AML-193 (cell line): ENCODE data around the gene SUMO1.
"Not testable (repeated sequence)": the region's sequence is repeated elsewhere in the genome, so short reads cannot be mapped to it uniquely, and the experiment has no call there.

Source experiments
- DNase-seq, 2 experiments: peaks; one replicate each; lab custom pipeline; 2025; lab: John Stamatoyannopoulos, UW

Gene SUMO1

GRCh38 chr2:202238234-202239197, at the start of gene SUMO1:
Gene SUMO1, minus strand, starts transcription at chr2:202238597. Its CDS starts 146 bp downstream, at chr2:202238451.
- peak; percentile 68 to 70 for DNase-seq

- DNase-seq, result no peak
Observed at GRCh38 chr2:202286595-202286994, 48.2 kb upstream of the SUMO1 start.

GRCh38 chr2:202278944-202279343, 40.5 kb upstream of the SUMO1 start:
- peak; percentile 19 to 26 for DNase-seq

GRCh38 chr2:202278036-202278760, 39.8 kb upstream of the SUMO1 start:
- no peak for DNase-seq

GRCh38 chr2:202276078-202276720, 37.8 kb upstream of the SUMO1 start:
- not testable (repeated sequence) for DNase-seq

GRCh38 chr2:202270487-202270886, 32.1 kb upstream of the SUMO1 start:
- DNase-seq, result no peak

GRCh38 chr2:202269585-202269984, 31.2 kb upstream of the SUMO1 start:
- peak; percentile 17 to 63 for DNase-seq

GRCh38 chr2:202267495-202267894, 29.1 kb upstream of the SUMO1 start:
- DNase-seq, result peak in 1 of 2 experiments; percentile 15

- DNase-seq, result peak; percentile 93 to 95
Observed at GRCh38 chr2:202265467-202266277, 27.3 kb upstream of the SUMO1 start, which contains the start of gene NOP58. Gene NOP58, plus strand, starts transcription at chr2:202265763. Its CDS starts 179 bp downstream, at chr2:202265942.

GRCh38 chr2:202261531-202261930, 23.1 kb upstream of the SUMO1 start:
- DNase-seq, result no peak

- no peak for DNase-seq
Observed at GRCh38 chr2:202251494-202251893, 13.1 kb upstream of the SUMO1 start.

GRCh38 chr2:202249521-202250253, 11.3 kb upstream of the SUMO1 start:
- DNase-seq, result no peak

GRCh38 chr2:202247710-202248109, 9.3 kb upstream of the SUMO1 start:
- not testable (repeated sequence) for DNase-seq

GRCh38 chr2:202237787-202238233, 587 bp downstream of the SUMO1 start:
- DNase-seq, result peak in 1 of 2 experiments; percentile 26

GRCh38 chr2:202221873-202222272, 16.5 kb downstream of the SUMO1 start:
- DNase-seq, result no peak

- DNase-seq, result no peak
Observed at GRCh38 chr2:202215179-202215578, 23.2 kb downstream of the SUMO1 start.

- no peak for DNase-seq
Observed at GRCh38 chr2:202208526-202208925, 29.9 kb downstream of the SUMO1 start.

- no peak for DNase-seq
Observed at GRCh38 chr2:202204855-202205254, 33.5 kb downstream of the SUMO1 start.

- DNase-seq, result no peak
Observed at GRCh38 chr2:202203348-202203747, 35.0 kb downstream of the SUMO1 start.
